Measurements from ENCODE around the gene CEACAM21. TPM values are rescaled to one million over a fixed set of nuclear protein-coding genes. Genes with fewer than 3 reads are reported as not detected.

The CEACAM21 gene
- total RNA-seq, 1 experiment from 2014 or later = not detected

DNA sequence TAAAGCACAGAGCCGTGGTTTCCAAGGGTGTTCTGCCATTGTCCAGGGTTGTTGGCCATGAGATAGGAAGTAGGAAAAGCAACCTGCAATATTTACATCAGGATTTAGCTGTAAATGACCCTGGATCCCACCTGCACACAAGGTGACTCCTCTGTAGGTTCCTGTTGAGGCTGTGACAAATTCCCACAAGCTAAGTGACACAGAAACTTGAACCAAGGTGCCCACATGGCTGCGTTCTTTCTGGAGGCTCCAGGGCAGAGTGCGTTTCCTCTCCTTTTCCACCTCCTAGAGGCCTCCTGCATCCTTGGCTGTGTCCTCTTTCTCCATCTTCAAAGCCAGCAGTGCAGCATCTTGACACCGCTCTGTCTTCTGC, 11.9 kb downstream of the CEACAM21 start:
- Mint-ChIP-seq H3K9me3 (peaks cover 94 to 98% of the 10 kb centered on the region in 2 experiments), H3K27me3 (ENCODE audit: low read depth) (peaks cover 8% of the 10 kb centered on the region), H3K4me1 (no peaks in the 10 kb centered on the region), H3K27ac (no peak overlapping the region), H3K4me3 (no peak overlapping the region; a peak in 1 of 5 replicates), H3K36me3 (ENCODE audit: insufficient read depth in 1 of 3, low read depth in 3 of 3) (peaks cover 6 to 44% (median 13%) of the 10 kb centered on the region in 3 experiments; a peak in 6 of 7 replicates)
- Histone ChIP-seq H4K8ac (replicated peaks; ENCODE audit: insufficient read length, low read depth, low read length) (no peak overlapping the region), H3K14ac (ENCODE audit: insufficient read depth, low read length) (no peak overlapping the region), H3K27me3 (ENCODE audit: insufficient read depth, low read length) (no peaks in the 10 kb centered on the region), H3K23ac (ENCODE audit: insufficient read length, low read depth, low read length) (no peak overlapping the region), H3K23me2 (ENCODE audit: insufficient read length, low read depth, low read length, poor library complexity, severe bottlenecking) (no peaks in the 10 kb centered on the region), H3K9me3 (ENCODE audit: control insufficient read depth, low read depth, low read length) (peaks cover 49% of the 10 kb centered on the region), H2BK20ac (ENCODE audit: low read depth, low read length, poor library complexity, severe bottlenecking) (no peak overlapping the region), H2BK120ac (ENCODE audit: low read depth, low read length, poor library complexity, severe bottlenecking) (no peak overlapping the region), H3K79me2 (ENCODE audit: insufficient read depth, low read length) (no peaks in the 10 kb centered on the region), H3K56ac (ENCODE audit: insufficient read length, low read depth, low read length) (no peak overlapping the region), H3T11ph (ENCODE audit: low read length) (no peak overlapping the region), H2AK5ac (ENCODE audit: insufficient read length, low read length) (no peak overlapping the region), H2AFZ (ENCODE audit: low read length) (no peak overlapping the region), H3K4me1 (ENCODE audit: insufficient read depth, low read length) (no peaks in the 10 kb centered on the region), H2BK12ac (ENCODE audit: insufficient read length, low read depth, low read length) (no peak overlapping the region), H4K91ac (ENCODE audit: insufficient read length, low read depth, low read length) (no peak overlapping the region), H3K4ac (ENCODE audit: low read depth, low read length) (no peak overlapping the region), H2BK5ac (ENCODE audit: insufficient read length, low read length) (no peak overlapping the region), H3K79me1 (ENCODE audit: insufficient read depth, low read depth, low read length, poor library complexity, severe bottlenecking) (no peaks in the 10 kb centered on the region), H3K4me2 (ENCODE audit: insufficient read depth, insufficient read length, low read length) (no peak overlapping the region), H3K9ac (ENCODE audit: extremely low read depth, insufficient read length, low read length) (no peak overlapping the region), H4K5ac (ENCODE audit: insufficient read length, low read depth, low read length) (no peak overlapping the region), H3K18ac (ENCODE audit: insufficient read length, low read depth, low read length) (no peak overlapping the region), H3K27ac (ENCODE audit: insufficient read length, low read depth, low read length) (no peak overlapping the region), H4K20me1 (ENCODE audit: control insufficient read depth, insufficient read depth, insufficient read length) (no peaks in the 10 kb centered on the region), H2BK15ac (ENCODE audit: low read depth, low read length) (no peak overlapping the region)
- no peak for DNase-seq
- WGBS (ENCODE audit: extremely low coverage, insufficient read length, low lambda C conversion rate) = no CpG with 5 or more reads among the region's 4 CpGs
- TF ChIP-seq, protein P1, sequence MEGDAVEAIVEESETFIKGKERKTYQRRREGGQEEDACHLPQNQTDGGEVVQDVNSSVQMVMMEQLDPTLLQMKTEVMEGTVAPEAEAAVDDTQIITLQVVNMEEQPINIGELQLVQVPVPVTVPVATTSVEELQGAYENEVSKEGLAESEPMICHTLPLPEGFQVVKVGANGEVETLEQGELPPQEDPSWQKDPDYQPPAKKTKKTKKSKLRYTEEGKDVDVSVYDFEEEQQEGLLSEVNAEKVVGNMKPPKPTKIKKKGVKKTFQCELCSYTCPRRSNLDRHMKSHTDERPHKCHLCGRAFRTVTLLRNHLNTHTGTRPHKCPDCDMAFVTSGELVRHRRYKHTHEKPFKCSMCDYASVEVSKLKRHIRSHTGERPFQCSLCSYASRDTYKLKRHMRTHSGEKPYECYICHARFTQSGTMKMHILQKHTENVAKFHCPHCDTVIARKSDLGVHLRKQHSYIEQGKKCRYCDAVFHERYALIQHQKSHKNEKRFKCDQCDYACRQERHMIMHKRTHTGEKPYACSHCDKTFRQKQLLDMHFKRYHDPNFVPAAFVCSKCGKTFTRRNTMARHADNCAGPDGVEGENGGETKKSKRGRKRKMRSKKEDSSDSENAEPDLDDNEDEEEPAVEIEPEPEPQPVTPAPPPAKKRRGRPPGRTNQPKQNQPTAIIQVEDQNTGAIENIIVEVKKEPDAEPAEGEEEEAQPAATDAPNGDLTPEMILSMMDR (conservative IDR thresholded peaks at IDR 0.05) = no peak
